IMR-90 (cell line): ENCODE data around the gene FRMD3. TPM values are rescaled to one million over a fixed set of nuclear protein-coding genes. Genes with fewer than 3 reads are reported as not detected.

Experiments
- ATAC-seq: fragments of 200-7000 bp; cut with Tn5 transposase; 2 replicates; pipeline ENCODE4 v1.9.1; 2020; ENCODE audit warnings: low read depth, mild to moderate bottlenecking, moderate library complexity
- BruUV-seq: library from RNA; stranded (reverse); fragments of 400-500 nt; replicated peaks from 2 replicates; lab custom pipeline; 2021; lab: Mats Ljungman, UMichigan
- CTCF ChIA-PET: fragments of 300-600 bp; formaldehyde crosslinking; extraction: SDS; loops from one replicate; lab custom pipeline; 2021; ENCODE audit warnings: antibody characterized with exemption; lab: Yijun Ruan, JAX
- POLR2A ChIA-PET: fragments of 300-600 bp; sonication (Branson Sonifier 250); formaldehyde crosslinking; loops from one replicate; lab custom pipeline; 2022; ENCODE audit warnings: antibody characterized with exemption; ENCODE audit not compliant: unreplicated experiment; lab: Charles Lee
- DNase-seq: peaks from one replicate; pipeline ENCODE4 v3.0.0; 2013
- H2AFZ ChIP-seq: replicated peaks from 2 replicates; pipeline ENCODE3; 2013; ENCODE audit warnings: low read length, mild to moderate bottlenecking; ENCODE audit not compliant: poor library complexity
- H2AK5ac ChIP-seq: 2 replicates; pipeline ENCODE4 v1.6.1; 2013; ENCODE audit warnings: low read depth, low read length, inconsistent platforms
- H2AK9ac ChIP-seq: replicated peaks from 2 replicates; pipeline ENCODE3; 2013; ENCODE audit warnings: mild to moderate bottlenecking, low read depth, low read length, moderate library complexity; ENCODE audit not compliant: poor library complexity
- H2BK120ac ChIP-seq: 2 replicates; pipeline ENCODE4 v1.6.1; 2013; ENCODE audit warnings: low read depth, low read length, inconsistent platforms
- H2BK15ac ChIP-seq: 3 replicates; pipeline ENCODE4 v1.6.1; 2013; ENCODE audit warnings: low read depth, low read length, inconsistent platforms
- H2BK20ac ChIP-seq: 2 replicates; pipeline ENCODE4 v1.6.1; 2013; ENCODE audit warnings: low read depth, mild to moderate bottlenecking, inconsistent platforms, low read length, moderate library complexity
- H2BK5ac ChIP-seq: 2 replicates; pipeline ENCODE4 v1.6.1; 2013; ENCODE audit warnings: mild to moderate bottlenecking, low read depth, low read length, inconsistent platforms; ENCODE audit not compliant: poor library complexity, severe bottlenecking
- H3K14ac ChIP-seq: replicated peaks from 2 replicates; pipeline ENCODE4 v1.6.1; 2013; ENCODE audit warnings: low read depth, low read length, inconsistent platforms
- H3K18ac ChIP-seq: 2 replicates; pipeline ENCODE4 v1.6.1; 2013; ENCODE audit warnings: low read depth, low read length, control low read depth
- H3K23ac ChIP-seq: 2 replicates; pipeline ENCODE4 v1.6.1; 2013; ENCODE audit warnings: low read depth, low read length, inconsistent platforms
- H3K27ac ChIP-seq: 2 replicates; pipeline ENCODE4 v1.5.1; 2013; ENCODE audit warnings: mild to moderate bottlenecking, control low read depth, low read length; ENCODE audit not compliant: insufficient read depth
- H3K27me3 ChIP-seq: 2 replicates; pipeline ENCODE4 v1.6.1; 2013; ENCODE audit warnings: low read length; ENCODE audit not compliant: control insufficient read depth, insufficient read depth
- H3K36me3 ChIP-seq: 2 replicates; pipeline ENCODE4 v1.6.1; 2013; ENCODE audit warnings: low read length, mixed read lengths; ENCODE audit not compliant: control insufficient read depth, insufficient read depth
- H3K4ac ChIP-seq: 2 replicates; pipeline ENCODE4 v1.6.1; 2013; ENCODE audit warnings: low read depth, low read length, inconsistent platforms
- H3K4me1 ChIP-seq: 2 replicates; pipeline ENCODE4 v1.6.1; 2013; ENCODE audit warnings: low read length, mixed read lengths; ENCODE audit not compliant: control insufficient read depth, insufficient read depth
- H3K4me2 ChIP-seq: 2 replicates; pipeline ENCODE4 v1.6.1; 2013; ENCODE audit warnings: low read depth, mild to moderate bottlenecking, control low read depth, low read length, moderate library complexity
- H3K4me3 ChIP-seq: 2 replicates; pipeline ENCODE4 v1.5.1; 2013; ENCODE audit warnings: low read depth, mild to moderate bottlenecking, control low read depth, low read length, moderate library complexity; ENCODE audit not compliant: insufficient read depth
- H3K56ac ChIP-seq: 2 replicates; pipeline ENCODE4 v1.6.1; 2013; ENCODE audit warnings: low read length, inconsistent platforms; ENCODE audit not compliant: insufficient read depth; ENCODE audit errors: extremely low read depth
- H3K79me1 ChIP-seq, 2 experiments: 2 replicates each; pipeline ENCODE4 v1.6.1; 2013; ENCODE audit warnings: low read length in 2 of 2, inconsistent platforms in 1 of 2, low read depth in 1 of 2
- H3K9ac ChIP-seq: 2 replicates; pipeline ENCODE4 v1.6.1; 2013; ENCODE audit warnings: low read depth, low read length, control low read depth
- H3K9me1 ChIP-seq: 2 replicates; pipeline ENCODE4 v1.6.1; 2013; ENCODE audit warnings: low read length, inconsistent platforms; ENCODE audit not compliant: insufficient read depth
- H3K9me3 ChIP-seq: 2 replicates; pipeline ENCODE4 v1.6.1; 2013; ENCODE audit warnings: low read length; ENCODE audit not compliant: control insufficient read depth, insufficient read depth
- H4K20me1 ChIP-seq: 2 replicates; pipeline ENCODE4 v1.6.1; 2013; ENCODE audit warnings: low read length, inconsistent platforms; ENCODE audit not compliant: insufficient read depth
- H4K5ac ChIP-seq: 2 replicates; pipeline ENCODE4 v1.6.1; 2013; ENCODE audit warnings: mild to moderate bottlenecking, low read depth, low read length, control low read depth
- H4K8ac ChIP-seq, 2 experiments: 2 replicates each; pipeline ENCODE4 v1.6.1; 2013; ENCODE audit warnings: low read depth in 2 of 2, low read length in 2 of 2, control low read depth in 1 of 2, inconsistent platforms in 1 of 2
- H4K91ac ChIP-seq: 2 replicates; pipeline ENCODE4 v1.6.1; 2013; ENCODE audit warnings: low read depth, low read length, inconsistent platforms; ENCODE audit not compliant: insufficient read depth
- CHD1 ChIP-seq: IDR thresholded peaks from 2 replicates; pipeline ENCODE4 v1.6.1; 2012; ENCODE audit warnings: low read depth, low read length, improper control_type of control experiment
- WGBS, 2 experiments: methylation state at CpG; one replicate each; pipeline versions ENCODE4 v1.1.5 to v1.1.7; 2013; ENCODE audit warnings: missing lambda C conversion rate in 2 of 2; ENCODE audit not compliant: insufficient read length in 1 of 2; ENCODE audit errors: extremely low coverage in 2 of 2; 5-methylcytosine and 5-hydroxymethylcytosine counted together
- dilution Hi-C: fragments of 300-500 bp; cut with HindIII; formaldehyde crosslinking; loops from one replicate; pipeline ENCODE4 v1.14.3; 2018; ENCODE audit warnings: low sequenced_read_pairs; ENCODE audit not compliant: unreplicated experiment
- in situ Hi-C: fragments of 300-500 bp; cut with MboI; formaldehyde crosslinking; loops from 3 replicates; pipeline ENCODE4 v1.14.3; 2019; ENCODE audit warnings: low sequenced_read_pairs, inconsistent platforms, mixed read lengths
- intact Hi-C: fragments of 100-400 bp; cut with micrococcal nuclease; formaldehyde crosslinking; loops from 2 replicates; pipeline ENCODE4 v1.10.0; 2022
- polyA plus RNA-seq, 3 experiments: library from polyadenylated mRNA; depleted of rRNA; stranded (reverse); fragments of >200 nt; gene quantifications; 2 replicates each; pipeline ENCODE4 v1.2.3, GENCODE V29; 2012; ENCODE audit warnings: low replicate concordance in 1 of 3
- total RNA-seq: library from RNA; depleted of rRNA; stranded (reverse); fragments of >200 nt; gene quantifications from 2 replicates; pipeline ENCODE4 v1.2.3, GENCODE V29; 2012

Gene FRMD3
- total and polyA plus RNA-seq, 2 of the 4 experiments (the other 2 are of a cell fraction), result 0.02 to 0.18 TPM

DNA sequence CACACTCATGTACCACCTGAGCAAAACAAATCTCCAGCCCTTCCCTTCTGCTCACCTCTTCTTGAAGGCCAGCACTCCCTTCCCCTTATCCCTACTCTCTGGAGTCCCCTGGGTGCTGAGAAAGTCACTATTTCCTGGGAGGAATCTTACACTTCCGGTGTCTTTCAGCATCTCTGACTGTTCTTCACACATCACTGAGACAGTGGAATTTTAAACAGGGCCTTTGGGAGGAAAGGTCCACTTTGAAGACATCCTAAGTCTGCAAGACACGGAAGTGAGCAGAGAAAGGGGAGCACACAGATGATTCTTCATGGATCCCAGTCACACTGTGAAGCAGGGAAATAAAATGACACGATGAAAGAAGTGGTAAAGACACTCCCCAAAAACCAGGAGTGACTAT lies 25.6 kb downstream of the FRMD3 start:
- H3K79me1 ChIP-seq, result no peaks in the 10 kb centered on the region
- no peak overlapping the region for H2BK120ac ChIP-seq
- ChIA-PET CTCF (no interaction called here), POLR2A (no interaction called here)
- no peak overlapping the region for H2AK9ac ChIP-seq
- no peak overlapping the region for H2BK20ac ChIP-seq
- H3K4me1 ChIP-seq, result no peaks in the 10 kb centered on the region
- no peak overlapping the region for H4K5ac ChIP-seq
- no TSS peak for BruUV-seq
- DNase-seq (no peak), ATAC-seq (no peak)
- H3K14ac ChIP-seq, result no peak overlapping the region
- no peaks in the 10 kb centered on the region for H3K9me3 ChIP-seq
- no peak overlapping the region for H3K9ac ChIP-seq
- H2BK15ac ChIP-seq, result no peak overlapping the region
- H3K27ac ChIP-seq, result no peak overlapping the region
- H2AK5ac ChIP-seq, result no peak overlapping the region
- H3K4me2 ChIP-seq, result no peak overlapping the region
- H3K27me3 ChIP-seq, result no peaks in the 10 kb centered on the region
- no peaks in the 10 kb centered on the region for H3K36me3 ChIP-seq
- in situ Hi-C loops (no loop called here), dilution Hi-C loops (no loop called here), intact Hi-C loops (no loop called here)
- no peak overlapping the region for H2BK5ac ChIP-seq
- H4K20me1 ChIP-seq, result no peaks in the 10 kb centered on the region
- H3K56ac ChIP-seq, result no peak overlapping the region
- no peak overlapping the region for H2AFZ ChIP-seq
- H3K9me1 ChIP-seq, result no peaks in the 10 kb centered on the region
- H3K23ac ChIP-seq, result no peak overlapping the region
- no peak overlapping the region for H3K4ac ChIP-seq
- H3K18ac ChIP-seq, result no peak overlapping the region
- no peak overlapping the region for H3K4me3 ChIP-seq
- no peak overlapping the region for H4K91ac ChIP-seq
- no peak overlapping the region for H4K8ac ChIP-seq
- WGBS, 2 experiments, result no CpG with 5 or more reads among the region's 3 CpGs
- no peak for TF ChIP-seq CHD1
